T-cell (primary cell): ENCODE measurements around the gene ZNF394. TPM values are rescaled to one million over a fixed set of nuclear protein-coding genes. Genes with fewer than 3 reads are reported as not detected.

ENCODE experiments used
- ATAC-seq, 4 experiments: fragments of 200-7000 bp in 3 of 4; fragments of 150-1000 bp in 1 of 4; cut with Tn5 transposase; replicated peaks in 1 of 4; 1 replicate in 3 of 4; 2 replicates in 1 of 4; pipeline ENCODE4 v1.10.0; 2021; ENCODE audit warnings: moderate library complexity in 3 of 4, mild to moderate bottlenecking in 2 of 4, moderate number of reproducible peaks in 1 of 4
- CTCF ChIA-PET, 2 donors: fragments of 300-600 bp; sonication (Branson Sonifier 250); formaldehyde crosslinking; loops; one replicate each; lab custom pipeline; 2022; ENCODE audit warnings: antibody characterized with exemption in 2 of 2; lab: Charles Lee
- POLR2A ChIA-PET, 2 donors: fragments of 300-600 bp; sonication (Branson Sonifier 250); formaldehyde crosslinking; loops; one replicate each; lab custom pipeline; 2022; ENCODE audit warnings: antibody characterized with exemption in 2 of 2; lab: Charles Lee
- DNase-seq, 35 experiments: peaks; one replicate each; pipeline versions ENCODE4 v3.0.0 to v3.0.0-alpha.2; 2013 to 2023
- H3K27ac ChIP-seq: one replicate; pipeline ENCODE4 v1.5.1; 2013; ENCODE audit warnings: low read length
- H3K27me3 ChIP-seq, 2 experiments: replicated peaks in 1 of 2; 1 replicate in 1 of 2; 2 replicates in 1 of 2; pipeline versions ENCODE4 v1.6.1 to v1.7.0; 2013; ENCODE audit warnings: low read length in 1 of 2, mixed read lengths in 1 of 2; ENCODE audit not compliant: control insufficient read depth in 2 of 2, insufficient read depth in 2 of 2; ENCODE audit errors: extremely low read depth in 1 of 2
- H3K36me3 ChIP-seq, 2 donors: 1 replicate in 1 of 2; 2 replicates in 1 of 2; pipeline versions ENCODE4 v1.6.1 to v1.7.0; 2013; ENCODE audit warnings: low read length in 1 of 2; ENCODE audit not compliant: control insufficient read depth in 2 of 2, insufficient read depth in 1 of 2; ENCODE audit errors: extremely low read depth in 1 of 2
- H3K4me1 ChIP-seq, 2 experiments: 1 replicate in 1 of 2; 2 replicates in 1 of 2; pipeline versions ENCODE4 v1.6.1 to v1.7.0; 2013; ENCODE audit warnings: low read length in 2 of 2, mixed read lengths in 1 of 2; ENCODE audit not compliant: insufficient read depth in 2 of 2, control insufficient read depth in 1 of 2; ENCODE audit errors: extremely low read depth in 1 of 2
- H3K4me3 ChIP-seq, 2 donors: 1 replicate in 1 of 2; 2 replicates in 1 of 2; pipeline versions ENCODE4 v1.5.1 to v1.7.0; 2013; ENCODE audit warnings: mild to moderate bottlenecking in 2 of 2, low read length in 1 of 2, moderate library complexity in 1 of 2; ENCODE audit not compliant: control insufficient read depth in 1 of 2; ENCODE audit errors: extremely low read depth in 1 of 2
- H3K9me3 ChIP-seq: 2 replicates; pipeline ENCODE4 v1.7.0; 2013
- H3K27ac Mint-ChIP-seq, 2 donors: one replicate each; pipeline ENCODE4 v1.8.0; 2020 to 2021; ENCODE audit warnings: mild to moderate bottlenecking in 2 of 2, mixed read lengths in 2 of 2
- H3K27me3 Mint-ChIP-seq, 2 donors: one replicate each; pipeline ENCODE4 v1.8.0; 2021 to 2022; ENCODE audit warnings: mixed read lengths in 2 of 2
- H3K36me3 Mint-ChIP-seq: one replicate; pipeline ENCODE4 v1.8.0; 2021; ENCODE audit warnings: mixed read lengths
- H3K4me1 Mint-ChIP-seq, 3 donors: one replicate each; pipeline ENCODE4 v1.8.0; 2020 to 2022; ENCODE audit warnings: mixed read lengths in 3 of 3, mild to moderate bottlenecking in 1 of 3
- H3K4me3 Mint-ChIP-seq, 3 donors: one replicate each; pipeline ENCODE4 v1.8.0; 2020 to 2022; ENCODE audit warnings: mild to moderate bottlenecking in 3 of 3, mixed read lengths in 3 of 3, moderate library complexity in 3 of 3
- H3K9me3 Mint-ChIP-seq, 3 donors: one replicate each; pipeline ENCODE4 v1.8.0; 2020 to 2022; ENCODE audit warnings: mixed read lengths in 3 of 3
- WGBS: methylation state at CpG from one replicate; pipeline ENCODE4 v1.1.5; 2013; ENCODE audit warnings: missing lambda C conversion rate; ENCODE audit not compliant: insufficient coverage; 5-methylcytosine and 5-hydroxymethylcytosine counted together
- total RNA-seq, 35 experiments: library from RNA in 6 of 35; stranded (reverse) in 6 of 35; fragments of 120-200 nt in 1 of 35; gene quantifications; one replicate each; pipeline versions ENCODE4 v1.2.1 to v1.2.4 and lab custom pipeline; 2013 to 2026

The ZNF394 gene
- total RNA-seq, 5 donors from 2014 or later (not counting 1 experiment from before 2014, with no cell fraction given) = 88.4 to 188 (median 104) TPM

- no peaks in the 10 kb centered on the region for H3K27me3 Mint-ChIP-seq
- H3K27ac Mint-ChIP-seq = peak overlapping the region; percentile 97 to 99
- whole genome bisulfite sequencing = 1% methylated on average over 9 of the region's 14 CpGs
- peak overlapping the region; percentile 95 to 100 (median 97) for H3K4me3 Mint-ChIP-seq
- ATAC-seq (peak; percentile 42 to 63 (median 58)), DNase-seq (peak in 14 of 35 experiments; percentile 4 to 70 (median 14))
- peak overlapping the region; percentile 94 for H3K27ac ChIP-seq
- peak overlapping the region; percentile 87 to 99 for H3K4me3 ChIP-seq
- H3K9me3 ChIP-seq = peaks cover under 1% of the 10 kb centered on the region
- H3K4me1 Mint-ChIP-seq = peaks cover 28 to 34% (median 29%) of the 10 kb centered on the region in 3 donors
- H3K27me3 ChIP-seq = no peaks in the 10 kb centered on the region
- POLR2A ChIA-PET = interaction anchor here (0.5 to 0.8 kb wide), 4 partner anchors 11 to 66 kb away, joined by 3 read pairs; partner anchors contain the start of gene ZNF655 (in 1 of the 2)
- peaks cover 4 to 26% of the 10 kb centered on the region in 2 donors for H3K36me3 ChIP-seq
- CTCF ChIA-PET = interaction anchor here in 1 of 2 donors (0.8 kb wide), 1 partner anchor 118 kb away, joined by 3 read pairs; the partner anchor contains the start of gene ZSCAN25
- H3K36me3 Mint-ChIP-seq = peaks cover 27% of the 10 kb centered on the region
- peaks cover 0 to under 1% (median 0%) of the 10 kb centered on the region in 3 donors for H3K9me3 Mint-ChIP-seq
- H3K4me1 ChIP-seq = peaks cover 12 to 45% of the 10 kb centered on the region in 2 experiments
Measured at GRCh38 chr7:99499371-99499720, 735 bp downstream of the ZNF394 start.

GRCh38 chr7:99498546-99498944, 1.5 kb downstream of the ZNF394 start:
- H3K4me3 Mint-ChIP-seq = peak overlapping the region; percentile 95 to 100 (median 97)

GRCh38 chr7:99497766-99498545, 2.1 kb downstream of the ZNF394 start:
- Histone ChIP-seq H3K27ac (peak overlapping the region; percentile 94), H3K9me3 (peaks cover 7% of the 10 kb centered on the region), H3K36me3 (peaks cover 15 to 40% of the 10 kb centered on the region in 2 donors), H3K4me1 (peaks cover 12 to 38% of the 10 kb centered on the region in 2 experiments), H3K4me3 (peak overlapping the region; percentile 87 to 99), H3K27me3 (no peaks in the 10 kb centered on the region)
- no CpG with 5 or more reads among the region's 6 CpGs for WGBS
- peaks cover 41% of the 10 kb centered on the region for H3K36me3 Mint-ChIP-seq
- peaks cover 0 to 11% (median 6%) of the 10 kb centered on the region in 3 donors for H3K9me3 Mint-ChIP-seq
- H3K4me3 Mint-ChIP-seq = peak overlapping the region; percentile 95 to 100 (median 97)
- DNase-seq = peak in 1 of 35 experiments; percentile 26
- H3K4me1 Mint-ChIP-seq = peaks cover 28 to 36% (median 32%) of the 10 kb centered on the region in 3 donors
- no peaks in the 10 kb centered on the region for H3K27me3 Mint-ChIP-seq
- H3K27ac Mint-ChIP-seq = peak overlapping the region; percentile 71 to 99
- no peak for ATAC-seq
- POLR2A ChIA-PET = interaction anchor here (0.6 to 1.0 kb wide), 2 partner anchors 22 to 23 kb away, joined by 6 to 9 read pairs; no protein-coding TSS in a partner anchor
- CTCF ChIA-PET = no interaction called here

More at GRCh38 chr7:99498546-99498944, 1.5 kb downstream of the ZNF394 start:
- peaks cover 4% of the 10 kb centered on the region for H3K9me3 ChIP-seq
- no peaks in the 10 kb centered on the region for H3K27me3 ChIP-seq
- peak overlapping the region; percentile 94 for H3K27ac ChIP-seq
- POLR2A ChIA-PET = interaction anchor here in 1 of 2 donors (1.0 kb wide), 1 partner anchor 23 kb away, joined by 6 read pairs; no protein-coding TSS in a partner anchor
- no peaks in the 10 kb centered on the region for H3K27me3 Mint-ChIP-seq
- peak overlapping the region; percentile 97 to 99 for H3K27ac Mint-ChIP-seq
- peaks cover 12 to 38% of the 10 kb centered on the region in 2 experiments for H3K4me1 ChIP-seq
- 49% methylated on average over 7 of the region's 11 CpGs for WGBS
- H3K9me3 Mint-ChIP-seq = peaks cover 0 to 9% (median 3%) of the 10 kb centered on the region in 3 donors
- peaks cover 10 to 34% of the 10 kb centered on the region in 2 donors for H3K36me3 ChIP-seq
- DNase-seq = no peak
- peak overlapping the region; percentile 87 to 99 for H3K4me3 ChIP-seq
- ATAC-seq = no peak
- H3K36me3 Mint-ChIP-seq = peaks cover 35% of the 10 kb centered on the region
- peaks cover 28 to 34% (median 31%) of the 10 kb centered on the region in 3 donors for H3K4me1 Mint-ChIP-seq
- CTCF ChIA-PET = no interaction called here

GRCh38 chr7:99493823-99494222, 6.3 kb downstream of the ZNF394 start:
- Mint-ChIP-seq H3K27me3 (no peaks in the 10 kb centered on the region), H3K4me1 (peaks cover 19 to 23% (median 22%) of the 10 kb centered on the region in 3 donors), H3K9me3 (peaks cover 0 to 11% (median 9%) of the 10 kb centered on the region in 3 donors), H3K27ac (no peak overlapping the region), H3K4me3 (no peak overlapping the region), H3K36me3 (peaks cover 56% of the 10 kb centered on the region)
- peaks cover 19 to 44% of the 10 kb centered on the region in 2 donors for H3K36me3 ChIP-seq
- H3K9me3 ChIP-seq = peaks cover 7% of the 10 kb centered on the region
- ATAC-seq (no peak), DNase-seq (no peak)
- 100% methylated on average over 5 of the region's 6 CpGs for WGBS
- H3K27ac ChIP-seq = no peak overlapping the region
- peaks cover 11 to 26% of the 10 kb centered on the region in 2 experiments for H3K4me1 ChIP-seq
- H3K27me3 ChIP-seq = no peaks in the 10 kb centered on the region
- POLR2A ChIA-PET = no interaction called here
- peak overlapping the region in 1 of 2 donors; percentile 29 for H3K4me3 ChIP-seq
- CTCF ChIA-PET = interaction anchor here (0.5 to 0.6 kb wide), 2 partner anchors 22 to 165 kb away, joined by 6 read pairs; no protein-coding TSS in a partner anchor

- ChIA-PET POLR2A (interaction anchor here in 1 of 2 donors (0.6 kb wide), 1 partner anchor 60 kb away, joined by 3 read pairs; no protein-coding TSS in a partner anchor), CTCF (no interaction called here)
- Mint-ChIP-seq H3K9me3 (peaks cover 0 to 11% (median 9%) of the 10 kb centered on the region in 3 donors), H3K27me3 (no peaks in the 10 kb centered on the region), H3K36me3 (peaks cover 47% of the 10 kb centered on the region), H3K27ac (no peak overlapping the region), H3K4me1 (peaks cover 4 to 6% (median 5%) of the 10 kb centered on the region in 3 donors), H3K4me3 (no peak overlapping the region)
- Histone ChIP-seq H3K27me3 (no peaks in the 10 kb centered on the region), H3K27ac (no peak overlapping the region), H3K4me3 (no peak overlapping the region), H3K4me1 (no peaks in the 10 kb centered on the region), H3K9me3 (peaks cover 7% of the 10 kb centered on the region), H3K36me3 (peaks cover 23 to 36% of the 10 kb centered on the region in 2 donors)
- ATAC-seq (peak in 2 of 4 experiments; percentile 5 to 18), DNase-seq (no peak)
- 70% methylated on average over 2 of the region's 3 CpGs for WGBS
Measured at GRCh38 chr7:99490878-99491277, 9.2 kb downstream of the ZNF394 start.

GRCh38 chr7:99489235-99489634, 10.8 kb downstream of the ZNF394 start:
- no CpG with 5 or more reads among the region's 4 CpGs for WGBS
- H3K27me3 Mint-ChIP-seq = no peaks in the 10 kb centered on the region
- no peak overlapping the region for H3K27ac Mint-ChIP-seq
- ATAC-seq (peak in 1 of 4 experiments; percentile 26), DNase-seq (no peak)
- H3K9me3 Mint-ChIP-seq = peaks cover 0 to 9% (median 9%) of the 10 kb centered on the region in 3 donors
- no peak overlapping the region for H3K27ac ChIP-seq
- no peak overlapping the region for H3K4me3 Mint-ChIP-seq
- H3K4me3 ChIP-seq = no peak overlapping the region
- ChIA-PET POLR2A (interaction anchor here in 1 of 2 donors (0.7 kb wide), 1 partner anchor 13 kb away, joined by 6 read pairs; no protein-coding TSS in a partner anchor), CTCF (interaction anchor here in 1 of 2 donors (1.4 kb wide), 1 partner anchor 15 kb away, joined by 4 read pairs; no protein-coding TSS in a partner anchor)
- peaks cover 46% of the 10 kb centered on the region for H3K36me3 Mint-ChIP-seq
- H3K4me1 Mint-ChIP-seq = peaks cover 4 to 6% (median 5%) of the 10 kb centered on the region in 3 donors
- peaks cover 18 to 33% of the 10 kb centered on the region in 2 donors for H3K36me3 ChIP-seq
- peaks cover 5% of the 10 kb centered on the region for H3K9me3 ChIP-seq
- H3K27me3 ChIP-seq = no peaks in the 10 kb centered on the region
- H3K4me1 ChIP-seq = no peaks in the 10 kb centered on the region
